Measurements from ENCODE around the gene FGF2.
"Not testable (repeated sequence)": the region's sequence is repeated elsewhere in the genome, so short reads cannot be mapped to it uniquely, and the experiment has no call there.

- not testable (repeated sequence) for TF ChIP-seq CTCF (conservative IDR thresholded peaks at IDR 0.05; ENCODE audit: low read depth, low read length); EZH2 (IDR thresholded peaks at IDR 0.05; ENCODE audit: low read length, unreplicated experiment)
These were observed 13.8 kb upstream of the FGF2 start for GRCh38 chr4:122812823-122813222.
